ENCODE data around the gene SMIM15.

The SMIM15 gene

GRCh38 chr5:61163905-61164304 lies 1.6 kb upstream of the SMIM15 start:
- H4K20me1 ChIP-seq (ENCODE audit: insufficient read depth, low read length), result no peaks in the 10 kb centered on the region
- no peaks in the 10 kb centered on the region; the same call in 1 of the 2 replicates for H3K4me1 ChIP-seq (ENCODE audit: low read length)
- peaks cover 18% of the 10 kb centered on the region; the same call in 1 of the 2 replicates for H3K36me3 ChIP-seq (replicated peaks; ENCODE audit: insufficient read depth, low read length)
- no peaks in the 10 kb centered on the region for H3K9me2 ChIP-seq (replicated peaks; ENCODE audit: insufficient read depth, low read length)
- DNase-seq, result no peak
- TF ChIP-seq EZH2 (optimal IDR thresholded peaks at IDR 0.05; ENCODE audit: low read depth, low read length) (no peak), EZH2phosphoT487 (IDR thresholded peaks at IDR 0.05; ENCODE audit: low read length) (no peak)
- TF ChIP-seq, protein P1, sequence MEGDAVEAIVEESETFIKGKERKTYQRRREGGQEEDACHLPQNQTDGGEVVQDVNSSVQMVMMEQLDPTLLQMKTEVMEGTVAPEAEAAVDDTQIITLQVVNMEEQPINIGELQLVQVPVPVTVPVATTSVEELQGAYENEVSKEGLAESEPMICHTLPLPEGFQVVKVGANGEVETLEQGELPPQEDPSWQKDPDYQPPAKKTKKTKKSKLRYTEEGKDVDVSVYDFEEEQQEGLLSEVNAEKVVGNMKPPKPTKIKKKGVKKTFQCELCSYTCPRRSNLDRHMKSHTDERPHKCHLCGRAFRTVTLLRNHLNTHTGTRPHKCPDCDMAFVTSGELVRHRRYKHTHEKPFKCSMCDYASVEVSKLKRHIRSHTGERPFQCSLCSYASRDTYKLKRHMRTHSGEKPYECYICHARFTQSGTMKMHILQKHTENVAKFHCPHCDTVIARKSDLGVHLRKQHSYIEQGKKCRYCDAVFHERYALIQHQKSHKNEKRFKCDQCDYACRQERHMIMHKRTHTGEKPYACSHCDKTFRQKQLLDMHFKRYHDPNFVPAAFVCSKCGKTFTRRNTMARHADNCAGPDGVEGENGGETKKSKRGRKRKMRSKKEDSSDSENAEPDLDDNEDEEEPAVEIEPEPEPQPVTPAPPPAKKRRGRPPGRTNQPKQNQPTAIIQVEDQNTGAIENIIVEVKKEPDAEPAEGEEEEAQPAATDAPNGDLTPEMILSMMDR (IDR thresholded peaks at IDR 0.05; ENCODE audit: low read length), result no peak
- no peak overlapping the region for H3K9ac ChIP-seq (ENCODE audit: low read length)
- H3K9me3 ChIP-seq (replicated peaks; ENCODE audit: insufficient read depth, low read length), result no peaks in the 10 kb centered on the region
- no peak overlapping the region for H3K4me2 ChIP-seq (ENCODE audit: low read depth, low read length)
- no peaks in the 10 kb centered on the region for H3K27me3 ChIP-seq (replicated peaks; ENCODE audit: insufficient read depth, low read length)
- H3F3A ChIP-seq (ENCODE audit: insufficient read depth, low read length), result 0 out of 2 replicates have a peak, but pooled peaks cover 3% of the 10 kb centered on the region
- H3K4me3 ChIP-seq (ENCODE audit: low read length), result no peak overlapping the region
- H2AFZ ChIP-seq (ENCODE audit: low read length), result no peak overlapping the region
- H3K27ac ChIP-seq (ENCODE audit: low read length), result no peak overlapping the region
- H3K79me2 ChIP-seq (ENCODE audit: low read length), result peaks cover 37% of the 10 kb centered on the region

GRCh38 chr5:61162832-61163567 lies 732 bp upstream of the SMIM15 start:
- H3K9ac ChIP-seq (ENCODE audit: low read length), result peak overlapping the region; percentile 86
- H3K4me1 ChIP-seq (ENCODE audit: low read length), result no peaks in the 10 kb centered on the region; the same call in 1 of the 2 replicates
- no peak for DNase-seq
- no peaks in the 10 kb centered on the region for H3K27me3 ChIP-seq (replicated peaks; ENCODE audit: insufficient read depth, low read length)
- peak overlapping the region; percentile 99 for H2AFZ ChIP-seq (ENCODE audit: low read length)
- peaks cover 22% of the 10 kb centered on the region; the same call in 1 of the 2 replicates for H3K36me3 ChIP-seq (replicated peaks; ENCODE audit: insufficient read depth, low read length)
- 0 out of 2 replicates have a peak, but pooled peaks cover 3% of the 10 kb centered on the region for H3F3A ChIP-seq (ENCODE audit: insufficient read depth, low read length)
- H3K27ac ChIP-seq (ENCODE audit: low read length), result peak overlapping the region; percentile 54; the same call in 1 of the 2 replicates
- peak overlapping the region; percentile 75 for H3K4me2 ChIP-seq (ENCODE audit: low read depth, low read length)
- no peak for TF ChIP-seq EZH2phosphoT487 (IDR thresholded peaks at IDR 0.05; ENCODE audit: low read length)
- TF ChIP-seq, protein P1 (IDR thresholded peaks at IDR 0.05; ENCODE audit: low read length), result no peak
- H3K79me2 ChIP-seq (ENCODE audit: low read length), result peaks cover 44% of the 10 kb centered on the region
- no peaks in the 10 kb centered on the region for H3K9me3 ChIP-seq (replicated peaks; ENCODE audit: insufficient read depth, low read length)
- no peaks in the 10 kb centered on the region for H3K9me2 ChIP-seq (replicated peaks; ENCODE audit: insufficient read depth, low read length)
- peak overlapping the region; percentile 97 for H3K4me3 ChIP-seq (ENCODE audit: low read length)
- H4K20me1 ChIP-seq (ENCODE audit: insufficient read depth, low read length), result no peaks in the 10 kb centered on the region

- Histone ChIP-seq H3K9me2 (replicated peaks; ENCODE audit: insufficient read depth, low read length) (no peaks in the 10 kb centered on the region), H4K20me1 (ENCODE audit: insufficient read depth, low read length) (no peaks in the 10 kb centered on the region), H3K27ac (ENCODE audit: low read length) (no peak overlapping the region), H3K9me3 (replicated peaks; ENCODE audit: insufficient read depth, low read length) (no peaks in the 10 kb centered on the region), H3K4me3 (ENCODE audit: low read length) (no peak overlapping the region), H3F3A (ENCODE audit: insufficient read depth, low read length) (0 out of 2 replicates have a peak, but pooled peaks cover 3% of the 10 kb centered on the region), H3K4me2 (ENCODE audit: low read depth, low read length) (no peak overlapping the region), H3K27me3 (replicated peaks; ENCODE audit: insufficient read depth, low read length) (no peaks in the 10 kb centered on the region), H3K79me2 (ENCODE audit: low read length) (peaks cover 44% of the 10 kb centered on the region), H3K4me1 (ENCODE audit: low read length) (no peaks in the 10 kb centered on the region; the same call in 1 of the 2 replicates), H3K9ac (ENCODE audit: low read length) (no peak overlapping the region), H2AFZ (ENCODE audit: low read length) (no peak overlapping the region), H3K36me3 (replicated peaks; ENCODE audit: insufficient read depth, low read length) (peaks cover 22% of the 10 kb centered on the region; the same call in 1 of the 2 replicates)
- TF ChIP-seq, protein P1 (IDR thresholded peaks at IDR 0.05; ENCODE audit: low read length), result no peak
- TF ChIP-seq EZH2 (optimal IDR thresholded peaks at IDR 0.05; ENCODE audit: low read depth, low read length) (no peak), EZH2phosphoT487 (IDR thresholded peaks at IDR 0.05; ENCODE audit: low read length) (no peak)
- no peak for DNase-seq
Observed at GRCh38 chr5:61160497-61160896, 1.8 kb downstream of the SMIM15 start.

Measured in MM.1S (cell line).